H9 (cell line): ENCODE results near the gene MUC5B. TPM values are rescaled to one million over a fixed set of nuclear protein-coding genes. Genes with fewer than 3 reads are reported as not detected.

Source experiments
- DNase-seq: peaks from one replicate; pipeline ENCODE4 v3.0.0-alpha.2; 2017
- H2AFZ ChIP-seq: one replicate; pipeline ENCODE4 v1.6.1; 2013; ENCODE audit warnings: mild to moderate bottlenecking, low read length, control low read depth, moderate library complexity
- H2AK5ac ChIP-seq: 2 replicates; pipeline ENCODE4 v1.6.1; 2013; ENCODE audit warnings: low read length, control low read depth, mixed read lengths; ENCODE audit not compliant: insufficient read length
- H2BK120ac ChIP-seq: one replicate; pipeline ENCODE4 v1.6.1; 2013; ENCODE audit warnings: low read depth, mild to moderate bottlenecking, low read length, control low read depth, inconsistent platforms; ENCODE audit not compliant: poor library complexity, severe bottlenecking
- H2BK12ac ChIP-seq: 2 replicates; pipeline ENCODE4 v1.6.1; 2013; ENCODE audit warnings: low read length, control low read depth, mixed read lengths, low read depth; ENCODE audit not compliant: insufficient read length
- H2BK15ac ChIP-seq: 2 replicates; pipeline ENCODE4 v1.6.1; 2013; ENCODE audit warnings: low read depth, low read length, control low read depth
- H2BK20ac ChIP-seq: one replicate; pipeline ENCODE4 v1.6.1; 2013; ENCODE audit warnings: low read depth, mild to moderate bottlenecking, low read length, control low read depth, inconsistent platforms; ENCODE audit not compliant: poor library complexity, severe bottlenecking
- H2BK5ac ChIP-seq: 2 replicates; pipeline ENCODE4 v1.6.1; 2013; ENCODE audit warnings: low read length, control low read depth, mixed read lengths; ENCODE audit not compliant: insufficient read length
- H3K14ac ChIP-seq: 2 replicates; pipeline ENCODE4 v1.6.1; 2013; ENCODE audit warnings: low read length, control low read depth; ENCODE audit not compliant: insufficient read depth
- H3K18ac ChIP-seq: 2 replicates; pipeline ENCODE4 v1.6.1; 2013; ENCODE audit warnings: low read depth, mild to moderate bottlenecking, mixed read lengths, low read length, control low read depth; ENCODE audit not compliant: insufficient read length
- H3K23ac ChIP-seq: 2 replicates; pipeline ENCODE4 v1.6.1; 2013; ENCODE audit warnings: low read length, control low read depth, mixed read lengths, low read depth; ENCODE audit not compliant: insufficient read length
- H3K23me2 ChIP-seq: 2 replicates; pipeline ENCODE4 v1.6.1; 2013; ENCODE audit warnings: low read depth, mild to moderate bottlenecking, mixed read lengths, low read length, control low read depth; ENCODE audit not compliant: insufficient read length, poor library complexity, severe bottlenecking
- H3K27ac ChIP-seq: 2 replicates; pipeline ENCODE4 v1.5.1; 2013; ENCODE audit warnings: low read length, control low read depth, mixed read lengths, low read depth; ENCODE audit not compliant: insufficient read length
- H3K27me3 ChIP-seq: 2 replicates; pipeline ENCODE4 v1.6.1; 2013; ENCODE audit warnings: low read length, control low read depth, inconsistent platforms; ENCODE audit not compliant: insufficient read depth
- H3K4ac ChIP-seq: 2 replicates; pipeline ENCODE4 v1.6.1; 2013; ENCODE audit warnings: low read depth, mild to moderate bottlenecking, control low read depth, inconsistent platforms, low read length, moderate library complexity
- H3K4me1 ChIP-seq: 2 replicates; pipeline ENCODE4 v1.6.1; 2013; ENCODE audit warnings: low read length, control low read depth, inconsistent platforms; ENCODE audit not compliant: insufficient read depth
- H3K4me2 ChIP-seq: 2 replicates; pipeline ENCODE4 v1.6.1; 2013; ENCODE audit warnings: low read length, control low read depth, mixed read lengths; ENCODE audit not compliant: insufficient read length, insufficient read depth
- H3K56ac ChIP-seq: 2 replicates; pipeline ENCODE4 v1.6.1; 2013; ENCODE audit warnings: low read depth, mild to moderate bottlenecking, mixed read lengths, low read length, control low read depth; ENCODE audit not compliant: insufficient read length
- H3K79me1 ChIP-seq: 2 replicates; pipeline ENCODE4 v1.6.1; 2013; ENCODE audit warnings: low read depth, mild to moderate bottlenecking, moderate library complexity, low read length, control low read depth, inconsistent platforms; ENCODE audit not compliant: insufficient read depth, poor library complexity, severe bottlenecking
- H3K79me2 ChIP-seq: 2 replicates; pipeline ENCODE4 v1.6.1; 2013; ENCODE audit warnings: low read length, control low read depth, inconsistent platforms; ENCODE audit not compliant: insufficient read depth
- H3K9ac ChIP-seq: 2 replicates; pipeline ENCODE4 v1.6.1; 2013; ENCODE audit warnings: low read length, control low read depth, mixed read lengths; ENCODE audit not compliant: insufficient read length; ENCODE audit errors: extremely low read depth
- H3K9me3 ChIP-seq: one replicate; pipeline ENCODE4 v1.6.1; 2013; ENCODE audit warnings: low read depth, low read length, inconsistent platforms; ENCODE audit not compliant: control insufficient read depth
- H3T11ph ChIP-seq: one replicate; pipeline ENCODE4 v1.6.1; 2013; ENCODE audit warnings: mild to moderate bottlenecking, low read length, control low read depth, inconsistent platforms
- H4K20me1 ChIP-seq: one replicate; pipeline ENCODE4 v1.6.1; 2013; ENCODE audit not compliant: control insufficient read depth, insufficient read length, insufficient read depth
- H4K5ac ChIP-seq: 2 replicates; pipeline ENCODE4 v1.6.1; 2013; ENCODE audit warnings: low read depth, mild to moderate bottlenecking, mixed read lengths, low read length, control low read depth; ENCODE audit not compliant: insufficient read length
- H4K8ac ChIP-seq: replicated peaks from 2 replicates; pipeline ENCODE4 v1.6.1; 2013; ENCODE audit warnings: low read length, control low read depth, mixed read lengths, low read depth; ENCODE audit not compliant: insufficient read length
- H4K91ac ChIP-seq: 2 replicates; pipeline ENCODE4 v1.6.1; 2013; ENCODE audit warnings: low read depth, mild to moderate bottlenecking, moderate library complexity, mixed read lengths, low read length, control low read depth; ENCODE audit not compliant: insufficient read length
- H3K27ac Mint-ChIP-seq, 3 experiments: 2 replicates in 2 of 3; 3 replicates in 1 of 3; pipeline ENCODE4 v1.8.0; 2020 to 2021; ENCODE audit warnings: mixed read lengths in 3 of 3, mild to moderate bottlenecking in 1 of 3, moderate library complexity in 1 of 3
- H3K27me3 Mint-ChIP-seq: 2 replicates; pipeline ENCODE4 v1.8.0; 2021; ENCODE audit warnings: low read depth, mild to moderate bottlenecking, moderate library complexity, mixed read lengths
- H3K36me3 Mint-ChIP-seq, 3 experiments: 2 replicates in 2 of 3; 3 replicates in 1 of 3; pipeline ENCODE4 v1.8.0; 2020 to 2021; ENCODE audit warnings: low read depth in 3 of 3, mixed read lengths in 3 of 3; ENCODE audit not compliant: insufficient read depth in 1 of 3
- H3K4me1 Mint-ChIP-seq, 2 experiments: 2 replicates each; pipeline ENCODE4 v1.8.0; 2020; ENCODE audit warnings: mixed read lengths in 2 of 2
- H3K4me3 Mint-ChIP-seq, 2 experiments: 2 replicates in 1 of 2; 3 replicates in 1 of 2; pipeline ENCODE4 v1.8.0; 2020 to 2021; ENCODE audit warnings: mild to moderate bottlenecking in 2 of 2, mixed read lengths in 2 of 2, moderate library complexity in 1 of 2
- H3K9me3 Mint-ChIP-seq, 2 experiments: 2 replicates in 1 of 2; 3 replicates in 1 of 2; pipeline ENCODE4 v1.8.0; 2020; ENCODE audit warnings: mild to moderate bottlenecking in 2 of 2, mixed read lengths in 2 of 2, moderate library complexity in 1 of 2
- WGBS: extraction: QIAGEN DNeasy Blood & Tissue Kit; methylation state at CpG from one replicate; pipeline ENCODE4 v1.1.7; 2013; ENCODE audit warnings: missing lambda C conversion rate, low lambda C conversion rate, mixed read lengths; ENCODE audit not compliant: insufficient read length; ENCODE audit errors: extremely low coverage; 5-methylcytosine and 5-hydroxymethylcytosine counted together
- total RNA-seq: library from RNA; stranded (reverse); gene quantifications from 2 replicates; pipeline ENCODE4 v1.2.1, GENCODE V29; 2021
- TF ChIP-seq, protein P1 (sequence below): fragments of 200-600 bp; sonication (generic); conservative IDR thresholded peaks from 3 replicates; pipeline ENCODE4 v1.8.0; 2021; ENCODE audit warnings: antibody characterized with exemption, mild to moderate bottlenecking

The MUC5B gene
- total RNA-seq, 1 experiment from 2014 or later: not detected

DNA sequence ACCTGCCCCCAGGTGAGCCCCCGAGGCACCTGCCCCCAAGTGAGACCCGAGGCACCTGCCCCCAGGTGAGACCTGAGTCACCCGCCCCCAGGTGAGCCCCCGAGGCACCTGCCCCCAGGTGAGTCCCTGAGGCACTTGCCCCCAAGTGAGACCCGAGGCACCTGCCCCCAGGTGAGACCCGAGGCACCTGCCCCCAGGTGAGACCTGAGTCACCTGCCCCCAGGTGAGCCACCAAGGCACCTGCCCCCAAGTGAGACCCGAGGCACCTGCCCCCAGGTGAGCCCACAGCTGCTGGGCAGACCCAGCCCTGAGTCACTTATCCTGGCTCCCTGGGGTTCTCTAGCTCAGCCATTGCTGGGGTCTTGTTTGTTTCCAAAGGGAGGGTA is 36.2 kb downstream of the MUC5B start:
- WGBS: no CpG with 5 or more reads among the region's 7 CpGs
- Histone ChIP-seq H3K4ac (no peak overlapping the region), H2AFZ (no peak overlapping the region), H3K56ac (no peak overlapping the region), H2AK5ac (no peak overlapping the region), H3K4me1 (no peaks in the 10 kb centered on the region), H2BK120ac (no peak overlapping the region), H3K23me2 (no peaks in the 10 kb centered on the region), H2BK20ac (no peak overlapping the region), H2BK12ac (no peak overlapping the region), H3K9me3 (no peaks in the 10 kb centered on the region), H3K27ac (no peak overlapping the region), H3T11ph (no peak overlapping the region), H3K18ac (no peak overlapping the region), H3K27me3 (no peaks in the 10 kb centered on the region), H3K79me1 (no peaks in the 10 kb centered on the region), H3K4me2 (no peak overlapping the region), H4K91ac (no peak overlapping the region), H3K14ac (no peak overlapping the region), H2BK5ac (no peak overlapping the region), H3K23ac (no peak overlapping the region), H4K8ac (no peak overlapping the region), H4K20me1 (no peaks in the 10 kb centered on the region), H4K5ac (no peak overlapping the region), H3K9ac (no peak overlapping the region), H2BK15ac (no peak overlapping the region), H3K79me2 (no peaks in the 10 kb centered on the region)
- Mint-ChIP-seq H3K27ac (no peak overlapping the region), H3K36me3 (no peaks in the 10 kb centered on the region), H3K4me1 (peaks cover 2 to 15% of the 10 kb centered on the region in 2 experiments), H3K4me3 (no peak overlapping the region), H3K27me3 (peaks cover 2% of the 10 kb centered on the region; the same call in 1 of the 2 replicates), H3K9me3 (no peaks in the 10 kb centered on the region; a peak in 1 of 5 replicates)
- TF ChIP-seq, protein P1, sequence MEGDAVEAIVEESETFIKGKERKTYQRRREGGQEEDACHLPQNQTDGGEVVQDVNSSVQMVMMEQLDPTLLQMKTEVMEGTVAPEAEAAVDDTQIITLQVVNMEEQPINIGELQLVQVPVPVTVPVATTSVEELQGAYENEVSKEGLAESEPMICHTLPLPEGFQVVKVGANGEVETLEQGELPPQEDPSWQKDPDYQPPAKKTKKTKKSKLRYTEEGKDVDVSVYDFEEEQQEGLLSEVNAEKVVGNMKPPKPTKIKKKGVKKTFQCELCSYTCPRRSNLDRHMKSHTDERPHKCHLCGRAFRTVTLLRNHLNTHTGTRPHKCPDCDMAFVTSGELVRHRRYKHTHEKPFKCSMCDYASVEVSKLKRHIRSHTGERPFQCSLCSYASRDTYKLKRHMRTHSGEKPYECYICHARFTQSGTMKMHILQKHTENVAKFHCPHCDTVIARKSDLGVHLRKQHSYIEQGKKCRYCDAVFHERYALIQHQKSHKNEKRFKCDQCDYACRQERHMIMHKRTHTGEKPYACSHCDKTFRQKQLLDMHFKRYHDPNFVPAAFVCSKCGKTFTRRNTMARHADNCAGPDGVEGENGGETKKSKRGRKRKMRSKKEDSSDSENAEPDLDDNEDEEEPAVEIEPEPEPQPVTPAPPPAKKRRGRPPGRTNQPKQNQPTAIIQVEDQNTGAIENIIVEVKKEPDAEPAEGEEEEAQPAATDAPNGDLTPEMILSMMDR: no peak
- no peak for DNase-seq
